Keratinocyte (primary cell): ENCODE data around the gene ZBED4. TPM values are rescaled to one million over a fixed set of nuclear protein-coding genes. Genes with fewer than 3 reads are reported as not detected.

Experiments
- DNase-seq: peaks from one replicate; pipeline ENCODE4 v3.0.0-alpha.2; 2011; ENCODE audit warnings: low read depth, missing footprints, low spot score
- FAIRE-seq: peaks from 2 replicates; lab custom pipeline; 2011; peaks lifted over from hg19 to GRCh38; lab: Jason Lieb, UNC
- H2AFZ ChIP-seq: 2 replicates; pipeline ENCODE4 v1.6.0; 2012; ENCODE audit warnings: low read length, control low read depth, inconsistent platforms; ENCODE audit not compliant: control insufficient read depth
- H3K27ac ChIP-seq: 2 replicates; pipeline ENCODE4 v1.5.1; 2011; ENCODE audit warnings: low read length; ENCODE audit not compliant: control insufficient read depth, insufficient read depth
- H3K27me3 ChIP-seq: 3 replicates; pipeline ENCODE4 v1.6.0; 2011; ENCODE audit warnings: low read length; ENCODE audit not compliant: control insufficient read depth, insufficient read depth; ENCODE audit errors: extremely low read depth
- H3K36me3 ChIP-seq, 2 experiments: 2 replicates in 1 of 2; 3 replicates in 1 of 2; pipeline ENCODE4 v1.5.1; 2011; ENCODE audit warnings: low read length in 2 of 2, mild to moderate bottlenecking in 1 of 2; ENCODE audit not compliant: control insufficient read depth in 2 of 2, insufficient read depth in 2 of 2; ENCODE audit errors: extremely low read depth in 1 of 2
- H3K4me1 ChIP-seq: 3 replicates; pipeline ENCODE4 v1.5.1; 2011; ENCODE audit warnings: low read length; ENCODE audit not compliant: control insufficient read depth, insufficient read depth; ENCODE audit errors: extremely low read depth
- H3K4me2 ChIP-seq: 3 replicates; pipeline ENCODE4 v1.6.0; 2011; ENCODE audit warnings: low read depth, low read length; ENCODE audit not compliant: control insufficient read depth, insufficient read depth; ENCODE audit errors: extremely low read depth
- H3K4me3 ChIP-seq, 3 experiments: fragments of 200-600 bp in 1 of 3; sonication (generic) in 1 of 3; 2 replicates in 2 of 3; 3 replicates in 1 of 3; pipeline ENCODE4 v1.5.1; 2011 to 2016; ENCODE audit warnings: low read length in 3 of 3, mild to moderate bottlenecking in 3 of 3, control low read depth in 2 of 3, inconsistent platforms in 1 of 3, low read depth in 1 of 3, mixed read lengths in 1 of 3, mixed run types in 1 of 3, moderate library complexity in 1 of 3; ENCODE audit not compliant: control insufficient read depth in 2 of 3, insufficient read depth in 2 of 3; ENCODE audit errors: extremely low read depth in 1 of 3
- H3K79me2 ChIP-seq: 2 replicates; pipeline ENCODE4 v1.6.0; 2012; ENCODE audit warnings: low read length; ENCODE audit not compliant: control insufficient read depth, insufficient read depth
- H3K9ac ChIP-seq: 3 replicates; pipeline ENCODE4 v1.6.0; 2011; ENCODE audit warnings: low read length; ENCODE audit not compliant: control insufficient read depth, insufficient read depth; ENCODE audit errors: extremely low read depth
- H3K9me1 ChIP-seq: 3 replicates; pipeline ENCODE4 v1.6.0; 2011; ENCODE audit warnings: low read length; ENCODE audit not compliant: control insufficient read depth, insufficient read depth; ENCODE audit errors: extremely low read depth
- H3K9me3 ChIP-seq: 2 replicates; pipeline ENCODE4 v1.5.1; 2012; ENCODE audit warnings: low read depth, low read length; ENCODE audit not compliant: control insufficient read depth
- H4K20me1 ChIP-seq: 3 replicates; pipeline ENCODE4 v1.6.0; 2011; ENCODE audit warnings: low read length; ENCODE audit not compliant: control insufficient read depth, insufficient read depth; ENCODE audit errors: extremely low read depth
- EZH2 ChIP-seq: IDR thresholded peaks from one replicate; pipeline ENCODE4 v1.6.1; 2012; ENCODE audit warnings: inconsistent platforms, mild to moderate bottlenecking, low read length, moderate library complexity
- dilution Hi-C: fragments of 300-500 bp; cut with MboI; formaldehyde crosslinking; loops from one replicate; pipeline ENCODE4 v1.7.0; 2020; ENCODE audit warnings: low sequenced_read_pairs; ENCODE audit not compliant: extremely low pct_ligation_motif_present
- polyA plus RNA-seq, 5 experiments: library from polyadenylated mRNA; depleted of rRNA in 3 of 5; stranded (reverse) in 3 of 5; stranded (forward) in 1 of 5; unstranded in 1 of 5; fragments of >200 nt; gene quantifications; 1 replicate in 1 of 5; 2 replicates in 3 of 5; 3 replicates in 1 of 5; pipeline versions ENCODE4 v1.2.1 to v1.2.3, GENCODE V29; 2011 to 2012; ENCODE audit warnings: missing spikeins in 2 of 5, low read depth in 1 of 5, low replicate concordance in 1 of 5
- TF ChIP-seq, protein P1 (sequence below), 3 experiments: IDR thresholded peaks in 1 of 3; conservative IDR thresholded peaks in 1 of 3; optimal IDR thresholded peaks in 1 of 3; 2 replicates in 2 of 3; 3 replicates in 1 of 3; pipeline versions ENCODE3 to v1.5.1; 2011; ENCODE audit warnings: low read length in 3 of 3, mild to moderate bottlenecking in 3 of 3, moderate library complexity in 2 of 3, control low read depth in 1 of 3, inconsistent platforms in 1 of 3; ENCODE audit not compliant: insufficient read depth in 2 of 3; ENCODE audit errors: extremely low read depth in 1 of 3

Gene ZBED4
- polyA plus RNA-seq, 1 donor (not counting 4 experiments of a cell fraction or from before 2014, with no cell fraction given) = 7.1 TPM

DNA sequence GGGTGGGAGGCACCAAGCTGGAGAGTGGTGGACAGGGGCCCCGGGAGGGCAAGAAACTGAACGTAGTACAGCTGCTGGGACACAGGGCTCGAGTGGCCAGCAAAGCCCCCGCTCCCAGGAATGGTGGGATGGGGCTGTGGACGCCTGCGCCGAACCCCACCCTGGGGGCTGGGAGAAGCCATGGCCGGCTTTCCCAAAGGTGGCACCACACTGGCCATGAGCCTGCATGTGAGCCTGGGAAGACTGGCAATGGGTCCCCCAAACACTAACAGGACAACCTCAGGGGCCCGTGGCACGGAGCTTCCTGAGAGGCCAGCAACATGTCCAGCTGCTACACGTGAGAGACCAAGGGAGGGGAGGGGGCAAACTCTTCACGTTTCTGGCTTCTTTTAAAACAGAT lies 60.6 kb downstream of the ZBED4 start:
- H3K36me3 ChIP-seq = peaks cover 2 to 13% of the 10 kb centered on the region in 2 experiments
- dilution Hi-C loops = no loop called here
- no peaks in the 10 kb centered on the region for H3K9me3 ChIP-seq
- H3K4me3 ChIP-seq = no peak overlapping the region
- no peak overlapping the region for H3K27ac ChIP-seq
- H3K4me1 ChIP-seq = peaks cover 8% of the 10 kb centered on the region
- no peaks in the 10 kb centered on the region for H4K20me1 ChIP-seq
- no peaks in the 10 kb centered on the region for H3K9me1 ChIP-seq
- H3K27me3 ChIP-seq = no peaks in the 10 kb centered on the region
- no peak for FAIRE-seq
- H2AFZ ChIP-seq = no peak overlapping the region
- TF ChIP-seq, protein P1, sequence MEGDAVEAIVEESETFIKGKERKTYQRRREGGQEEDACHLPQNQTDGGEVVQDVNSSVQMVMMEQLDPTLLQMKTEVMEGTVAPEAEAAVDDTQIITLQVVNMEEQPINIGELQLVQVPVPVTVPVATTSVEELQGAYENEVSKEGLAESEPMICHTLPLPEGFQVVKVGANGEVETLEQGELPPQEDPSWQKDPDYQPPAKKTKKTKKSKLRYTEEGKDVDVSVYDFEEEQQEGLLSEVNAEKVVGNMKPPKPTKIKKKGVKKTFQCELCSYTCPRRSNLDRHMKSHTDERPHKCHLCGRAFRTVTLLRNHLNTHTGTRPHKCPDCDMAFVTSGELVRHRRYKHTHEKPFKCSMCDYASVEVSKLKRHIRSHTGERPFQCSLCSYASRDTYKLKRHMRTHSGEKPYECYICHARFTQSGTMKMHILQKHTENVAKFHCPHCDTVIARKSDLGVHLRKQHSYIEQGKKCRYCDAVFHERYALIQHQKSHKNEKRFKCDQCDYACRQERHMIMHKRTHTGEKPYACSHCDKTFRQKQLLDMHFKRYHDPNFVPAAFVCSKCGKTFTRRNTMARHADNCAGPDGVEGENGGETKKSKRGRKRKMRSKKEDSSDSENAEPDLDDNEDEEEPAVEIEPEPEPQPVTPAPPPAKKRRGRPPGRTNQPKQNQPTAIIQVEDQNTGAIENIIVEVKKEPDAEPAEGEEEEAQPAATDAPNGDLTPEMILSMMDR (optimal IDR thresholded peaks at IDR 0.05 in 1 of 3, IDR thresholded peaks at IDR 0.05 in 1 of 3, conservative IDR thresholded peaks at IDR 0.05 in 1 of 3; ENCODE audit: extremely low read depth in 1 of 3, insufficient read depth in 2 of 3, low read length in 3 of 3) = no peak
- no peak for TF ChIP-seq EZH2
- peaks cover 10% of the 10 kb centered on the region for H3K79me2 ChIP-seq
- H3K4me2 ChIP-seq = no peak overlapping the region
- no peak overlapping the region for H3K9ac ChIP-seq
- no peak for DNase-seq

DNA sequence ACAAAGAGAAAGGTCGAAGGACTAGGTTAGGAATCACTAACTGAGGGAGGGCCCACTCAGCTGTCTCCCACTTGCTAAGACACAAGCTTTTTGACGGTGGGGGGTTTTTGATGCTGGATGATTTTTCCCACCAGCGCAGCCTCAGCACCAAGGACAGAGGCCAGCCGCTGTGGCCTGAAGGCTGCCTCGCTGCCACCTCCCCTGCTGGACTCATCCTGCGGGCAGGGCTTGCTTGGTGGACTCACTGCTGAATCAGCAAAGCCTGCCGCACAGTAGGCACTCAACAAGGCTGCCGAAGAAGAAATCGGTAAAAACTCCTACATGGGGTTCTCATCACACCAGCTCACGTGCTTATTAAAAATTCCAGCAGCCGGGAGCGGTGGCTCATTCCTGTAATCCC lies 62.0 kb downstream of the ZBED4 start:
- Histone ChIP-seq H3K9me3 (no peaks in the 10 kb centered on the region), H3K79me2 (peaks cover 12% of the 10 kb centered on the region), H3K9ac (no peak overlapping the region), H3K36me3 (peaks cover 6 to 17% of the 10 kb centered on the region in 2 experiments), H3K4me1 (peaks cover 10% of the 10 kb centered on the region), H4K20me1 (no peaks in the 10 kb centered on the region), H3K27me3 (no peaks in the 10 kb centered on the region), H3K4me2 (no peak overlapping the region), H2AFZ (no peak overlapping the region), H3K4me3 (no peak overlapping the region), H3K9me1 (no peaks in the 10 kb centered on the region), H3K27ac (no peak overlapping the region)
- no peak for DNase-seq
- dilution Hi-C loops = no loop called here
- TF ChIP-seq EZH2 = no peak
- TF ChIP-seq, protein P1 (optimal IDR thresholded peaks at IDR 0.05 in 1 of 3, IDR thresholded peaks at IDR 0.05 in 1 of 3, conservative IDR thresholded peaks at IDR 0.05 in 1 of 3; ENCODE audit: extremely low read depth in 1 of 3, insufficient read depth in 2 of 3, low read length in 3 of 3) = no peak
- no peak for FAIRE-seq
